K562 (cell line): ENCODE results near the gene PPP1R15B. TPM values are rescaled to one million over a fixed set of nuclear protein-coding genes. Genes with fewer than 3 reads are reported as not detected.
A peak's percentile ranks its signal among the peaks of the same experiment; 100 is the strongest.

ENCODE experiments used
- ATAC-seq: fragments of 200-7000 bp; cut with Tn5 transposase; 3 replicates; pipeline ENCODE4 v1.9.1; 2020; ENCODE audit warnings: moderate library complexity
- BruUV-seq: library from RNA; stranded (reverse); fragments of 400-500 nt; replicated peaks from 2 replicates; lab custom pipeline; 2021; lab: Mats Ljungman, UMichigan
- CTCF ChIA-PET: fragments of 300-600 bp; formaldehyde crosslinking; extraction: SDS; loops from one replicate; lab custom pipeline; 2021; ENCODE audit warnings: low intra/inter-chr PET ratio; lab: Yijun Ruan, JAX
- POLR2A ChIA-PET: fragments of 300-600, 350-650 bp; sonication (Branson Sonifier 250); formaldehyde crosslinking; extraction: SDS; loops from one replicate; lab custom pipeline; 2021; ENCODE audit warnings: antibody characterized with exemption, inconsistent platforms; lab: Yijun Ruan, JAX
- DNase-seq, 4 experiments: peaks; one replicate each; pipeline versions ENCODE4 v3.0.0 to v3.0.0-alpha.2; 2011 to 2018; ENCODE audit warnings: low spot score in 3 of 4, mixed read lengths in 3 of 4; ENCODE audit errors: extremely low read depth in 1 of 4
- FAIRE-seq: peaks from 2 replicates; lab custom pipeline; 2011; peaks lifted over from hg19 to GRCh38; lab: Jason Lieb, UNC
- H2AFZ ChIP-seq: 2 replicates; pipeline ENCODE4 v1.6.0; 2011; ENCODE audit warnings: low read depth, low read length, control low read depth, inconsistent platforms
- H3K27ac ChIP-seq: fragments of 200-600 bp; 3 replicates; pipeline ENCODE4 v1.8.0; 2011; ENCODE audit warnings: low read depth, mild to moderate bottlenecking, control low read depth, inconsistent platforms, low read length, moderate library complexity, mixed read lengths; ENCODE audit errors: extremely low read depth
- H3K27me3 ChIP-seq, 2 experiments: fragments of 300-600 bp in 1 of 2; 2 replicates in 1 of 2; 3 replicates in 1 of 2; pipeline versions ENCODE4 v1.6.0 to v1.8.0; 2011; ENCODE audit warnings: inconsistent platforms in 2 of 2, low read length in 2 of 2, mild to moderate bottlenecking in 1 of 2, mixed read lengths in 1 of 2, moderate library complexity in 1 of 2; ENCODE audit not compliant: control insufficient read depth in 2 of 2, insufficient read depth in 2 of 2
- H3K36me3 ChIP-seq: fragments of 300-600 bp; 3 replicates; pipeline ENCODE4 v1.8.0; 2011; ENCODE audit warnings: mild to moderate bottlenecking, low read length, inconsistent platforms; ENCODE audit not compliant: control insufficient read depth, insufficient read depth
- H3K4me1 ChIP-seq, 2 experiments: fragments of 200-600 bp in 1 of 2; replicated peaks in 1 of 2; 2 replicates in 1 of 2; 3 replicates in 1 of 2; pipeline versions ENCODE4 v1.5.1 to v1.8.0; 2011; ENCODE audit warnings: inconsistent platforms in 2 of 2, low read length in 2 of 2, mild to moderate bottlenecking in 1 of 2, mixed read lengths in 1 of 2, moderate library complexity in 1 of 2; ENCODE audit not compliant: control insufficient read depth in 2 of 2, insufficient read depth in 2 of 2
- H3K4me2 ChIP-seq: 2 replicates; pipeline ENCODE4 v1.6.1; 2011; ENCODE audit warnings: low read length, control low read depth, inconsistent platforms, mixed read lengths; ENCODE audit not compliant: insufficient read depth
- H3K4me3 ChIP-seq: fragments of 200-600 bp; sonication (generic), shearing (Covaris generic); 2 replicates; pipeline ENCODE4 v1.5.1; 2016; ENCODE audit warnings: control low read depth, inconsistent platforms
- H3K79me2 ChIP-seq: fragments of 200-600 bp; 3 replicates; pipeline ENCODE4 v1.8.0; 2011; ENCODE audit warnings: low read length, inconsistent platforms; ENCODE audit not compliant: control insufficient read depth, insufficient read depth
- H3K9ac ChIP-seq, 2 experiments: 2 replicates each; pipeline versions ENCODE4 v1.6.0 to v1.6.1; 2011; ENCODE audit warnings: low read depth in 2 of 2, low read length in 2 of 2, control low read depth in 1 of 2, inconsistent platforms in 1 of 2, mild to moderate bottlenecking in 1 of 2, mixed read lengths in 1 of 2; ENCODE audit not compliant: insufficient read depth in 1 of 2
- H3K9me1 ChIP-seq: one replicate; pipeline ENCODE4 v1.6.0; 2011; ENCODE audit warnings: inconsistent platforms, mild to moderate bottlenecking, low read length, moderate library complexity; ENCODE audit not compliant: control insufficient read depth, insufficient read depth
- H3K9me3 ChIP-seq: replicated peaks from 2 replicates; pipeline ENCODE4 v1.5.1; 2011; ENCODE audit warnings: low read depth, low read length, inconsistent platforms; ENCODE audit not compliant: control insufficient read depth, insufficient read depth
- H4K20me1 ChIP-seq: replicated peaks from 2 replicates; pipeline ENCODE4 v1.6.1; 2011; ENCODE audit warnings: low read length, inconsistent platforms, mixed read lengths; ENCODE audit not compliant: control insufficient read depth, insufficient read depth
- BCOR ChIP-seq: fragments of 450-650 bp; IDR thresholded peaks from 2 replicates; pipeline ENCODE4 v1.6.1; 2016
- ELF1 ChIP-seq: fragments of 200-800 bp; sonication (Bioruptor generic); IDR thresholded peaks from 2 replicates; pipeline ENCODE4 v1.6.1; 2016; ENCODE audit warnings: missing genetic modification characterization, missing compliant biosample characterization
- ESRRA ChIP-seq: fragments of 450-650 bp; IDR thresholded peaks from 2 replicates; pipeline ENCODE4 v1.6.1; 2014; ENCODE audit warnings: low read depth, mild to moderate bottlenecking, moderate library complexity, borderline replicate concordance
- HNRNPK ChIP-seq: fragments of 200-400 bp; formaldehyde crosslinking; IDR thresholded peaks from one replicate; pipeline ENCODE4 v1.6.1; 2018; ENCODE audit warnings: mild to moderate bottlenecking, low read depth, low read length; ENCODE audit not compliant: poor library complexity, severe bottlenecking
- MAFF ChIP-seq: IDR thresholded peaks from 2 replicates; pipeline ENCODE4 v1.6.1; 2012; ENCODE audit warnings: low read length, improper control_type of control experiment
- MEF2D ChIP-seq: conservative IDR thresholded peaks from 2 replicates; pipeline ENCODE4 v1.6.1; 2016; ENCODE audit warnings: low read depth, missing genetic modification characterization, missing compliant biosample characterization
- NBN ChIP-seq: fragments of 450-650 bp; IDR thresholded peaks from 2 replicates; pipeline ENCODE4 v1.6.1; 2016; ENCODE audit warnings: low read depth, mild to moderate bottlenecking
- RBM25 ChIP-seq: fragments of 200-400 bp; formaldehyde crosslinking; IDR thresholded peaks from 2 replicates; pipeline ENCODE4 v1.6.1; 2018; ENCODE audit warnings: low read length, low read depth, moderate library complexity; ENCODE audit not compliant: severe bottlenecking
- SIN3A ChIP-seq, 2 experiments: fragments of 150-350 bp in 1 of 2; IDR thresholded peaks; 2 replicates each; pipeline ENCODE4 v1.6.1; 2011 to 2016; ENCODE audit warnings: borderline replicate concordance in 2 of 2, low read depth in 2 of 2, low read length in 2 of 2, mild to moderate bottlenecking in 2 of 2, moderate library complexity in 2 of 2; ENCODE audit not compliant: control insufficient read depth in 1 of 2
- ZFP30 ChIP-seq: fragments of 250-450 bp; sonication (Bioruptor Pico); IDR thresholded peaks from 2 replicates; pipeline ENCODE4 v1.8.0; 2022; ENCODE audit warnings: moderate library complexity, mild to moderate bottlenecking, inconsistent platforms, borderline replicate concordance
- ZNF316 ChIP-seq: fragments of 450-650 bp; IDR thresholded peaks from 2 replicates; pipeline ENCODE4 v1.6.1; 2016
- WGBS: fragments of 100-300 bp; shearing (Covaris generic); methylation state at CpG from one replicate; pipeline ENCODE4 v1.1.6; 2016; ENCODE audit warnings: low coverage, mixed read lengths; ENCODE audit not compliant: insufficient coverage; ENCODE audit errors: missing lambda C conversion rate; 5-methylcytosine and 5-hydroxymethylcytosine counted together
- in situ Hi-C: fragments of 300-500 bp; cut with MboI; formaldehyde crosslinking; loops from 4 replicates; pipeline ENCODE4 v1.15.0; 2018; ENCODE audit warnings: inconsistent platforms, mixed read lengths
- intact Hi-C: fragments of 100-400 bp; cut with micrococcal nuclease; formaldehyde crosslinking; loops from 2 replicates; pipeline ENCODE4 v1.14.2; 2022
- polyA plus RNA-seq, 8 experiments: library from polyadenylated mRNA; depleted of rRNA in 4 of 8; stranded (reverse) in 5 of 8; unstranded in 3 of 8; fragments of >200 nt; fragmentation: Nextera tagmentation in 2 of 8; fragmentation: Illumina TruSeq in 1 of 8; extraction: Ambion mirVana in 2 of 8; extraction: Trizol in 1 of 8; gene quantifications; 2 replicates each; pipeline versions ENCODE4 v1.2.1 to v1.2.3, GENCODE V29; 2011 to 2014; ENCODE audit warnings: inconsistent platforms in 1 of 8, missing spikeins in 1 of 8
- total RNA-seq, 7 experiments: library from RNA; depleted of rRNA in 6 of 7; stranded (reverse); fragments of >200 nt in 6 of 7; fragmentation: Illumina TruSeq in 2 of 7; extraction: Trizol in 2 of 7; gene quantifications; 2 replicates each; pipeline versions ENCODE4 v1.2.1 to v1.2.3, GENCODE V29; 2011 to 2021; ENCODE audit warnings: low replicate concordance in 1 of 7
- TF ChIP-seq, protein P1 (sequence below): IDR thresholded peaks from 2 replicates; pipeline ENCODE4 v1.6.1; 2011; ENCODE audit warnings: borderline replicate concordance, low read depth, mild to moderate bottlenecking, moderate library complexity, low read length; ENCODE audit not compliant: insufficient read depth, poor library complexity, severe bottlenecking

The PPP1R15B gene
- total and polyA plus RNA-seq, 9 of the 15 experiments (the other 6 are each of a cell fraction or from before 2014, with no cell fraction given): 17.0 to 48.1 (median 30.8) TPM

DNA sequence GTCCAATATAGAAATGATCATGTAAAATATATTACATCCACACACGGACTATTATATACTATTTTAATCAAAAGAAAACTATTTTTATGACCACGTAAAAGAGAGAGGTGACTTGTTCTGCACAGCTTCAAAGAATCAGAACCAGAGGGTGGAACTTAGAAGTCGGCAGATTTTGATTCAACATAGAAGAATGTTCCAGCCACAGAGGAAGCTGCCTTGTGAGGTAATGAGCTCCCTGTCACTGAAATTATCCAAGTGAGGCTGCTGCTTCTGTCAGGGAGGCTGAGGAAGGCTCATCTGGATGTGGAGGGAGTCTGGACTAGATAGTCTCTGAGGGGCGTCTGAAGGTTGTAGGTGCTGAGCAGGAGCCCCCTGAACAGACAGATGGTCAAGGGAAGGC is 54.6 kb downstream of the PPP1R15B start:
- 0 out of 2 replicates have a peak overlapping the region, but pooled peaks have one; percentile 1 for H2AFZ ChIP-seq
- POLR2A ChIA-PET: interaction anchor here (0.6 to 1.0 kb wide), 3 partner anchors 8 to 53 kb away, joined by 3 to 5 read pairs (median 3); no protein-coding TSS in a partner anchor
- CTCF ChIA-PET: interaction anchor here (0.5 kb wide), 1 partner anchor 617 kb away, joined by 4 read pairs; no protein-coding TSS in a partner anchor
- H3K27ac ChIP-seq: no peak overlapping the region
- no peak for DNase-seq
- WGBS: 1% methylated on average over 4 of the region's 4 CpGs
- no peaks in the 10 kb centered on the region for H3K9me3 ChIP-seq
- peaks cover 20 to 21% of the 10 kb centered on the region in 2 experiments; a peak in 4 of 5 replicates for H3K4me1 ChIP-seq
- H3K4me2 ChIP-seq: no peak overlapping the region
- in situ Hi-C loops (no loop called here), intact Hi-C loops (no loop called here)
- no TSS peak for BruUV-seq
- no peaks in the 10 kb centered on the region for H3K36me3 ChIP-seq
- H4K20me1 ChIP-seq: no peaks in the 10 kb centered on the region
- TF ChIP-seq RBM25 (peak; percentile 59), ELF1 (tag) (no peak)
- no peak for ATAC-seq
- no peak for FAIRE-seq
- no peaks in the 10 kb centered on the region for H3K79me2 ChIP-seq
- no peak overlapping the region for H3K4me3 ChIP-seq
- H3K9me1 ChIP-seq: no peaks in the 10 kb centered on the region
- no peak overlapping the region for H3K9ac ChIP-seq
- peaks cover 11 to 30% of the 10 kb centered on the region in 2 experiments; a peak in 3 of 5 replicates for H3K27me3 ChIP-seq

DNA sequence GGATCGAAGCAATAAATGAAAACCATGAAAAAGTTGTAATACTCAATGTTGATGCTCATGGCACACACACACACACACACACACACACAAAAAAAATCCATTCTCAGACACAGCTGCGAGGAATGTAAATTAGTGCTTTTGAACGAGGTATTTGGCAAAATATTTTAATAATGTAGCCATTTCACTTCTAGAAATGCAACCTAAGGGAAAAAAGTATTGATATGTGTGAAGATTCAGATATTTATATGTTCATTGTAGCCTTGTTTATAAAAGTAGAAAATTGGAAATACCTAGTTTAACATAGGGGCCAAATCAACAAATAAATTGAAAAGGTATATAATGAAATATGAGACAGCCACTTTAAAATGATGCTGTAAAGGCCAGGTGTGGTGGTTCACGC is 55.7 kb downstream of the PPP1R15B start:
- POLR2A ChIA-PET: interaction anchor here (2.1 kb wide), 1 partner anchor 13 kb away, joined by 10 read pairs; no protein-coding TSS in a partner anchor
- H3K9me3 ChIP-seq: no peaks in the 10 kb centered on the region
- no TSS peak for BruUV-seq
- H3K79me2 ChIP-seq: no peaks in the 10 kb centered on the region
- in situ Hi-C loops: no loop called here
- H4K20me1 ChIP-seq: 0 out of 2 replicates have a peak, but pooled peaks cover 3% of the 10 kb centered on the region
- CTCF ChIA-PET: no interaction called here
- DNase-seq (no peak), FAIRE-seq (no peak), ATAC-seq (no peak)
- no peaks in the 10 kb centered on the region for H3K9me1 ChIP-seq
- no peak overlapping the region for H2AFZ ChIP-seq
- intact Hi-C loops: no loop called here
- H3K9ac ChIP-seq: no peak overlapping the region
- H3K27ac ChIP-seq: no peak overlapping the region
- peaks cover 14 to 15% of the 10 kb centered on the region in 2 experiments; a peak in 4 of 5 replicates for H3K4me1 ChIP-seq
- peaks cover 13 to 35% of the 10 kb centered on the region in 2 experiments; a peak in 3 of 5 replicates for H3K27me3 ChIP-seq
- no peak overlapping the region for H3K4me3 ChIP-seq
- H3K36me3 ChIP-seq: no peaks in the 10 kb centered on the region
- WGBS: 3% methylated on average over 4 of the region's 4 CpGs
- H3K4me2 ChIP-seq: no peak overlapping the region
- no peak for TF ChIP-seq BCOR
- no peak for TF ChIP-seq MEF2D (tag)
- no peak for TF ChIP-seq SIN3A (IDR thresholded peaks at IDR 0.05; ENCODE audit: borderline replicate concordance in 2 of 2, control insufficient read depth in 1 of 2, low read depth in 2 of 2, low read length in 2 of 2)
- TF ChIP-seq ZNF316: peak; percentile 59; the same call in 1 of the 2 replicates
- TF ChIP-seq ESRRA: no peak
- no peak for TF ChIP-seq NBN
- TF ChIP-seq MAFF: peak; percentile 24; the same call in 1 of the 2 replicates
- no peak for TF ChIP-seq ZFP30 (CRISPR knock-in tag)
- TF ChIP-seq, protein P1, sequence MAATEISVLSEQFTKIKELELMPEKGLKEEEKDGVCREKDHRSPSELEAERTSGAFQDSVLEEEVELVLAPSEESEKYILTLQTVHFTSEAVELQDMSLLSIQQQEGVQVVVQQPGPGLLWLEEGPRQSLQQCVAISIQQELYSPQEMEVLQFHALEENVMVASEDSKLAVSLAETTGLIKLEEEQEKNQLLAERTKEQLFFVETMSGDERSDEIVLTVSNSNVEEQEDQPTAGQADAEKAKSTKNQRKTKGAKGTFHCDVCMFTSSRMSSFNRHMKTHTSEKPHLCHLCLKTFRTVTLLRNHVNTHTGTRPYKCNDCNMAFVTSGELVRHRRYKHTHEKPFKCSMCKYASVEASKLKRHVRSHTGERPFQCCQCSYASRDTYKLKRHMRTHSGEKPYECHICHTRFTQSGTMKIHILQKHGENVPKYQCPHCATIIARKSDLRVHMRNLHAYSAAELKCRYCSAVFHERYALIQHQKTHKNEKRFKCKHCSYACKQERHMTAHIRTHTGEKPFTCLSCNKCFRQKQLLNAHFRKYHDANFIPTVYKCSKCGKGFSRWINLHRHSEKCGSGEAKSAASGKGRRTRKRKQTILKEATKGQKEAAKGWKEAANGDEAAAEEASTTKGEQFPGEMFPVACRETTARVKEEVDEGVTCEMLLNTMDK: no peak
- no peak for TF ChIP-seq HNRNPK
